Measurements from ENCODE around the gene EXO5.
"Not testable (repeated sequence)": the region's sequence is repeated elsewhere in the genome, so short reads cannot be mapped to it uniquely, and the experiment has no call there.

Gene EXO5

GRCh38 chr1:40508375-40509341, at the start of gene EXO5:
Gene EXO5, plus strand, starts transcription at chr1:40508767. Its CDS starts 5,778 bp downstream, at chr1:40514545.
- DNase-seq (ENCODE audit: low read depth): peak; percentile 73

- no peak for DNase-seq (ENCODE audit: low read depth)
Measured at GRCh38 chr1:40462956-40463590, 45.5 kb upstream of the EXO5 start.

GRCh38 chr1:40469327-40469726, 39.2 kb upstream of the EXO5 start:
- DNase-seq (ENCODE audit: low read depth): no peak

- DNase-seq (ENCODE audit: low read depth): no peak
Measured at GRCh38 chr1:40475268-40475667, 33.3 kb upstream of the EXO5 start.

GRCh38 chr1:40476924-40477677, 31.5 kb upstream of the EXO5 start, which contains the start of gene ZFP69:
Gene ZFP69, plus strand, starts transcription at chr1:40477290. Its CDS starts 2,072 bp downstream, at chr1:40479362.
- peak; percentile 56 for DNase-seq (ENCODE audit: low read depth)

GRCh38 chr1:40477678-40478053, 30.9 kb upstream of the EXO5 start:
- no peak for DNase-seq (ENCODE audit: low read depth)

- DNase-seq (ENCODE audit: low read depth): no peak
Measured at GRCh38 chr1:40478276-40478675, 30.3 kb upstream of the EXO5 start.

GRCh38 chr1:40479156-40479555, 29.4 kb upstream of the EXO5 start:
- no peak for DNase-seq (ENCODE audit: low read depth)

GRCh38 chr1:40495315-40495903, 13.2 kb upstream of the EXO5 start:
- no peak for DNase-seq (ENCODE audit: low read depth)

GRCh38 chr1:40502651-40503050, 5.9 kb upstream of the EXO5 start:
- not testable (repeated sequence) for DNase-seq (ENCODE audit: low read depth)

GRCh38 chr1:40507973-40508372, 594 bp upstream of the EXO5 start:
- no peak for DNase-seq (ENCODE audit: low read depth)

GRCh38 chr1:40519517-40519916, 10.9 kb downstream of the EXO5 start:
- no peak for DNase-seq (ENCODE audit: low read depth)

GRCh38 chr1:40530735-40531380, 22.3 kb downstream of the EXO5 start:
- DNase-seq (ENCODE audit: low read depth): no peak

- peak; percentile 67 for DNase-seq (ENCODE audit: low read depth)
Measured at GRCh38 chr1:40531381-40532061, 23.0 kb downstream of the EXO5 start, which contains the start of gene ZNF684. Gene ZNF684, plus strand, starts transcription at chr1:40531637. Its CDS starts 1,530 bp downstream, at chr1:40533167.

GRCh38 chr1:40532062-40532389, 23.5 kb downstream of the EXO5 start:
- DNase-seq (ENCODE audit: low read depth): no peak

- no peak for DNase-seq (ENCODE audit: low read depth)
Measured at GRCh38 chr1:40532844-40533424, 24.4 kb downstream of the EXO5 start.

- DNase-seq (ENCODE audit: low read depth): no peak
Measured at GRCh38 chr1:40534589-40534988, 26.0 kb downstream of the EXO5 start.

- no peak for DNase-seq (ENCODE audit: low read depth)
Measured at GRCh38 chr1:40535732-40536131, 27.2 kb downstream of the EXO5 start.

GRCh38 chr1:40539338-40539737, 30.8 kb downstream of the EXO5 start:
- no peak for DNase-seq (ENCODE audit: low read depth)

GRCh38 chr1:40546957-40547356, 38.4 kb downstream of the EXO5 start:
- no peak for DNase-seq (ENCODE audit: low read depth)

GRCh38 chr1:40553017-40553416, 44.5 kb downstream of the EXO5 start:
- no peak for DNase-seq (ENCODE audit: low read depth)
